Suprapubic skin (tissue), 4 donors: Measurements from ENCODE around the gene PLEKHG4B.

Experiments used
- CTCF ChIP-seq, 2 donors: fragments of 200-600 bp in 1 of 2; fragments of 450-650 bp in 1 of 2; sonication (generic) in 1 of 2; IDR thresholded peaks; one replicate each; pipeline ENCODE4 v1.5.1; 2016 to 2019; ENCODE audit warnings: antibody characterized with exemption in 2 of 2, mild to moderate bottlenecking in 1 of 2, moderate library complexity in 1 of 2
- POLR2A ChIP-seq, 2 donors: fragments of 450-650 bp; IDR thresholded peaks; one replicate each; pipeline ENCODE4 v1.6.1; 2017; ENCODE audit warnings: antibody characterized with exemption in 2 of 2, mild to moderate bottlenecking in 2 of 2, moderate library complexity in 2 of 2
- POLR2AphosphoS5 ChIP-seq, 3 donors: sonication (generic); formaldehyde crosslinking; IDR thresholded peaks; one replicate each; pipeline ENCODE4 v1.6.1; 2017; ENCODE audit warnings: antibody characterized with exemption in 3 of 3

GRCh38 chr5:77546-77945 is 14.4 kb upstream of the PLEKHG4B start:
- TF ChIP-seq CTCF (IDR thresholded peaks at IDR 0.05) = no peak
- TF ChIP-seq POLR2A (IDR thresholded peaks at IDR 0.05) = no peak
- no peak for TF ChIP-seq POLR2AphosphoS5 (IDR thresholded peaks at IDR 0.05)
